ENCODE data around the gene NECAB2.

NECAB2 gene

GRCh38 chr16:83967091-83967490 lies 953 bp upstream of the NECAB2 start:
- DNase-seq (ENCODE audit: low read depth in 2 of 2), result no peak

GRCh38 chr16:83968306-83968851 lies 335 bp downstream of the NECAB2 start:
- no peak for DNase-seq (ENCODE audit: low read depth in 2 of 2)

GRCh38 chr16:83968891-83969649 lies 1.0 kb downstream of the NECAB2 start:
- DNase-seq (ENCODE audit: low read depth in 2 of 2), result no peak

DNA sequence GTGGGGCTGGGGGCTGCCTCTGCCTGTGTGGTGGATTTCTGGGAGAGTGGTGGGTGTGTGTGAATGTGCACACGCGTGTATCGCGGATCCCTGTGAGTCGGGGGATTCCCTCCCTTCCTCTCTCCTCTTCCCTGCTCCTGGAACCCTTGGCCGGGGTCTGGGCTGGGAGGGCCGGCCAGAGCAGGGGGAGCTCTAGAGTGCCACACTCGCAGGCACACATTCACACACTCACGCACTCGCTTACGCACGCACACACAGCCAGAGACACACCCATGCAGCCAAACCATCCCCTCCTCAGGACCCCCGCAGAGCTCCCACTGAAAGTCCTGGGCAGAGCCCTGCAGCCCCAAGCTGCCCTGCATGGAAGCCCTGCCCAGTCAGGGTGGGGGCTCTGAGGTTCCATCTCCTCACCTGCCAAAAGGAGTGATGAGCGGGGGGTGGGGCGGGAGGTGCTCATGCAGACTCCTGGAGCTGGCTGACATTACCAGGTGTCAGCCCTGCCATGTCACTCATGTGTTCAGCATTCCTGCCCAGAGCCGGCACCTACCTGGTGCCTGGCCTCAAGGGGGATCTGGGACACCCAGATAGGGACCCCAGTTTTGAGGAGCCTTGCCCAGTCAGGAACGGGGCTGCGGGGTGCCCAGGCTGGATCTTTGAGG lies 1.9 kb downstream of the NECAB2 start:
- no peak for DNase-seq (ENCODE audit: low read depth in 2 of 2)

GRCh38 chr16:83970430-83970815 lies 2.4 kb downstream of the NECAB2 start:
- DNase-seq (ENCODE audit: low read depth in 2 of 2), result no peak

DNA sequence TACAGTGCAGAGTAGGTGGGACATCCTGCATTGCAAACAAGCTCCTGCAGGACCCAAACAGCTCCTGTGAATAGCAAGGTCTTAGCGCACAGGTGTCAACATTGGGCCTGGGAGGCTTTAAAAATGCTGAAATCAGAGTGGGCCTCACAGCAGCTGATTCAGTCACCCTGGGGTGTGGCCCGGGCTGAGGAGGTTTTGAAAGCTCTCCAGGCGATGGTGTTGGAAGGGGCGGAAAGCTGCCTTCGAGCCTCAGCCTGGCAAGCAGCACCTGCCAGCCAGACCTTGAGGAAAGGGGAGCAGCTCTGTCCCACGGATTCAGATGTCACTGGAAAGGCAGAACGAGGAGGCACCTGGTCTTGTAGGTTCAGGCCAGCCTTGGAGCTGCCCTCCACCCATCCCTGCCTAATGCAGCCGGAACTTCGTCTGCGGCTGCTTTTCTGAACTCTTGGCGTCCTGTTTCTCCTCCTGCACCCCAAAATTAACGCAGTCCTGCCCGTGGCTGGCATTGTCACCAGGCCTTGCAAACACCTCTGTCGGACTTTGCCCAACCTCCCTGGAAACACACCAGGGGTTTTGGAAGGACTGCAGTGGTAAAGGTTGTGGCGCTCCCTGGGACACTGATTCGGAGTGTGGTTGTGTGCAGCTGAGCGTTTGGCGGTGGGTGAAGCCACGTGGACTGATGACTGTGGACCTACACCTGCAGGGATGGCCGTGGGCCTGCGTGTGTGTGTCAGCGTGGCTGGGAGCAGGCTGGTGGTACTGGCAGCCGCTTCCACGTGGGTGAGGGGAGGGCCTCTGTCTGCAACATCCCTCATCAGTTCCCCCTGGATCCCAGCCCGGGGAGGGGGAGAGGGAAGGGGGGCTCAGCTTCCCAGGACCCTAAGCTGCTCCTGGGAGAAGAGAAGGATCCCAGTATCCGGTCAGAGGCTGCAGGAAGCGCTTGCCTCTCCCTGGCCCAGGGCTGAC lies 3.4 kb downstream of the NECAB2 start:
- no peak for DNase-seq (ENCODE audit: low read depth in 2 of 2)

DNA sequence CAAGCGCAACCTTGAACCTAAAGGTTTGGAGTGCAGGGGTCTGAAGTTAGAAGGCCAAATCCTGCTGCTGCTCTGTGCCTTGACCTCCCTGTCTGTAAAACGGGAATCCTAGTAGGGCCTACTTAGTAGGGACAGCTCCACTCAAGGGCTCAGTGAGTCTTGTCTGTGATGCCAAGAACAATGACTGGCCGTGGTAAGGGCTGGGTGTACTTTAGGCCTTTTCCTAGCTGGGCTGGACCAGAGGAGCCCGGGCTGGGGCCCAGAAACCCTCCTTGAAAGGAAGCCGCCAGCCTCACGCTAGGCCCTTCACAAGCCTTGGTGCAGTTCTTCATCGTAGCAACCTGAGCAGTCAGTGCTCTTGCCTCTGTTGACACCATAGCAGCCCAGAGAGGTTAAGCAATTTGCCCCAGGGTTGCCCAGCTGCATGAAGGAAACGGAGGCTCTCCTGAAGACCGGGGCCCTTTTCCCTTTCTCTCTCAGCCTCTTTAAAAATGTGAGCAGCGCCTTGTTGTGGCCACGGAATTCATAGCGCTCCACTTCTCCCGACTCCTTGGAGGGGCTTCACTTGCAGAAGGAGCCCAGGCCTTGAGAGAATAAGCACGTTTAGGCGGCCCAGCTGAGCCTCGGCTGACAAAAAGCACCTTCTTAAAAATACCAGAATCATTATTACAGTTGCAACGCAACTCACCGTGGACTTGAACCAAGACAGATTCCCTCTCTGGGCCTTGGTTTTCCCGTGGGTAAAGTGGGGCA lies 4.4 kb downstream of the NECAB2 start:
- no peak for DNase-seq (ENCODE audit: low read depth in 2 of 2)

DNA sequence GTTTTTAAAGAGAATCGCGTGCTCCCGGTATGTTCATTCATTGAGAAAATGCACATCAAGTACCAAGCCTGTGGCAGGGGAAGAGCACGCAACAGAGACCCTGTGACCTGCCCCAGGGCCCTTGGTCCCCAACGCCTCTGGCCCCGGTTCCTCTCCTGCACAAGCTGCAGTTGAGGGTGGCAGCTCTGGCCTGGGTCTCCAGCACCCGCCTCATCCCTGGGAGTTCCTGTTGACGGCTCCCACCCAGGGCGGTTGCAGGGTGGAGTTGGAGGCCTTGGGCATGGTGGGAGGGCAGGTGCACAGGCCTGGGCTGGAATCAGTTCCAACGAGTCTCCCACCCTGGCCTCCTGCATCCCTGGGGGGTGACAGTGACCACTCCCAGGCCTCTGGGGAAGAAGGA lies 5.0 kb downstream of the NECAB2 start:
- no peak for DNase-seq (ENCODE audit: low read depth in 2 of 2)

- no peak for DNase-seq (ENCODE audit: low read depth in 2 of 2)
Measured at GRCh38 chr16:83973581-83974385, 5.7 kb downstream of the NECAB2 start.

- no peak for DNase-seq (ENCODE audit: low read depth in 2 of 2)
Measured at GRCh38 chr16:83974475-83974874, 6.4 kb downstream of the NECAB2 start.

GRCh38 chr16:83975590-83976260 lies 7.7 kb downstream of the NECAB2 start:
- no peak for DNase-seq (ENCODE audit: low read depth in 2 of 2)

DNA sequence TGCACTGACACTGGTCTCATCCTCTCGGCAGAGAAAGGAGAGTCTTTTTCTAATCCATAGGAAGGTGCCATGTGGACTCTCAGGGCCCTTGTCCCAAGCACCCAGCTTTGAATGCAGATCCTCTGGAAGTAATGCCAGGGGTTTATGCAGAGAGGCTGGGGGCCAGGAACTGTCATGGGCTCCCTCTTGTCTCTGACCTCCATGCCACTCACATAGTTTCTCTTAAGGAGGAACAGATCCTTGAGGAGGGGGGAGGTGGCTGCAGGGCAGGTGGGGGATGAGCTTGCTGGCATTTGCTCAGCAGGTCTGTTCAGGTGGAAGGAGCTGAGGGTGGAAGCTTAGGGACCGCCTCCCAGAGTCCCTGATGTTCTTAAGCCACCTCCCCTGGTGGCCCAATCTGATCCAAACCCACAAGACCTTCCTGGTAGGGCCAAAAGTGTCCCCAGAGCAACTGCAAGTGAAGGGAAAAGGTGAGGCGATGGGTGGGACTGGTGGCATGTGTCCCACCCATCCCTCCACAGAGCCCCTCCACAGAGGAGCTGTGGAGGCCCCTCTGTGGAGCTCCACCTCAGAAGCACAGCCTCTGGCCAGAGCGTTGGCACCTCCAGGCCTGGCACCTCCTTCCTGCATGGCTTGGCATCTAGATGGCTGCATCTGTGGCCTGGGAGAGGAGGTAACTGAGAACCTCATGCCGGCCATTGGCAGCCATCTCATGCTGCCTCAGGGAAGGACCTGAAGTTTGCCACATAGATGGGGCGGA lies 9.2 kb downstream of the NECAB2 start:
- DNase-seq (ENCODE audit: low read depth in 2 of 2), result no peak

GRCh38 chr16:83978401-83978904 lies 10.4 kb downstream of the NECAB2 start:
- DNase-seq (ENCODE audit: low read depth in 2 of 2), result no peak

DNA sequence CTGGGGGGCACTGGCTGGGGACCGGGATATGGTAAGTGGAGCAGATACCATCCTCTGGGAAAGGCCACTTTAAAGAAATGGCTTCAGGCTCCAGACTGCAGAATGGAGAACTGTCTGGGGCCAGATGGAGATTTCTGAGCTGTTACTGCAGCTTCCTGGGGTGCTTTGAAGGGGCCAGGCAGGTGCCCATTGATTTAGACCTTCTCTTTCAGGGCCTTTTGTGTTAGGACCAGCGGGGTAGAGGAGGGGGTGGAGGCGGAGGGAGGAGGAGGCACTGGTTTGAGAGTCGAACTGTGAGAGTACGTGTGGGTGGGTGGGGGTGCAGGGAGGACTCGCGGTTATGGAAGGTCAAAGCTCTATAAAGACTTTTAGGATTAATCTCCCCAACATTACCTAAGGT lies 11.4 kb downstream of the NECAB2 start:
- DNase-seq (ENCODE audit: low read depth in 2 of 2), result no peak

GRCh38 chr16:83980794-83981193 lies 12.8 kb downstream of the NECAB2 start:
- no peak for DNase-seq (ENCODE audit: low read depth in 2 of 2)

- no peak for DNase-seq (ENCODE audit: low read depth in 2 of 2)
Measured at GRCh38 chr16:83981799-83982198, 13.8 kb downstream of the NECAB2 start.

- no peak for DNase-seq (ENCODE audit: low read depth in 2 of 2)
Measured at GRCh38 chr16:83983491-83983890, 15.4 kb downstream of the NECAB2 start.

GRCh38 chr16:83989300-83989699 lies 21.3 kb downstream of the NECAB2 start:
- no peak for DNase-seq (ENCODE audit: low read depth in 2 of 2)

- no peak for DNase-seq (ENCODE audit: low read depth in 2 of 2)
Measured at GRCh38 chr16:83990492-83990891, 22.4 kb downstream of the NECAB2 start.

Measured in stimulated activated CD8-positive, alpha-beta memory T cell treated with anti-CD3 and anti-CD28 coated beads, Interleukin-15, amount 100 ng/mL, for 4 hours (primary cell).